Testis (tissue), 3 donors: ENCODE measurements around the gene POLRMT. TPM values are rescaled to one million over a fixed set of nuclear protein-coding genes. Genes with fewer than 3 reads are reported as not detected.
"Not testable (repeated sequence)": the region's sequence is repeated elsewhere in the genome, so short reads cannot be mapped to it uniquely, and the experiment has no call there.

Experiments used
- DNase-seq: peaks from one replicate; pipeline ENCODE4 v3.0.0-alpha.2; 2019
- H3K27ac ChIP-seq, 2 donors: fragments of 200-600 bp; sonication (generic); one replicate each; pipeline ENCODE4 v1.5.1; 2019
- H3K27me3 ChIP-seq: fragments of 200-600 bp; sonication (generic); one replicate; pipeline ENCODE4 v1.5.1; 2019
- H3K36me3 ChIP-seq: fragments of 200-600 bp; sonication (generic); one replicate; pipeline ENCODE4 v1.5.1; 2017; ENCODE audit warnings: low read depth; ENCODE audit errors: missing control alignments
- H3K4me1 ChIP-seq: fragments of 200-600 bp; sonication (generic); one replicate; pipeline ENCODE4 v1.5.1; 2019
- H3K4me3 ChIP-seq, 2 donors: fragments of 200-600 bp; sonication (generic); one replicate each; pipeline ENCODE4 v1.5.1; 2017 to 2019
- H3K9me3 ChIP-seq: fragments of 200-600 bp; sonication (generic); one replicate; pipeline ENCODE4 v1.5.1; 2017
- POLR2A ChIP-seq: fragments of 450-650 bp; IDR thresholded peaks from one replicate; pipeline ENCODE4 v1.6.1; 2017; ENCODE audit warnings: antibody characterized with exemption, mild to moderate bottlenecking, moderate library complexity
- WGBS, 2 donors: methylation state at CpG; one replicate each; pipeline ENCODE4 v1.1.5; 2018; 5-methylcytosine and 5-hydroxymethylcytosine counted together
- intact Hi-C: fragments of 100-400 bp; cut with DNase I; formaldehyde crosslinking; loops from one replicate; pipeline ENCODE4 v1.15.1; 2023; ENCODE audit warnings: low total_unique reads
- polyA plus RNA-seq: library from polyadenylated mRNA; stranded (reverse); fragments of 350-450 nt; fragmentation: Illumina TruSeq; extraction: RNeasy Lipid Tissue Mini Kit (QIAGEN cat#74804); gene quantifications from one replicate; pipeline ENCODE4 v1.2.3, GENCODE V29; 2014; ENCODE audit warnings: low read depth, low replicate concordance; ENCODE audit not compliant: insufficient read depth
- total RNA-seq, 2 donors: library from RNA; depleted of rRNA; stranded (reverse); fragments of >200 nt; gene quantifications; one replicate each; pipeline ENCODE4 v1.2.3, GENCODE V29; 2016
- TF ChIP-seq, protein P1 (sequence below), 3 experiments: fragments of 450-650 bp in 2 of 3; fragments of 200-600 bp in 1 of 3; sonication (generic) in 1 of 3; IDR thresholded peaks; one replicate each; pipeline ENCODE4 v1.5.1; 2016 to 2019; ENCODE audit warnings: antibody characterized with exemption in 3 of 3, mild to moderate bottlenecking in 2 of 3, moderate library complexity in 1 of 3

POLRMT gene
- total and polyA plus RNA-seq, 3 donors from 2014 or later: 116 to 178 (median 137) TPM

- WGBS, 2 donors: 57 to 86% methylated on average over 6 to 23 of the region's 24 CpGs
- intact Hi-C loops: no loop called here
- H3K36me3 ChIP-seq: no peaks in the 10 kb centered on the region
Observed at GRCh38 chr19:621819-622218, 11.5 kb downstream of the POLRMT start.

DNA sequence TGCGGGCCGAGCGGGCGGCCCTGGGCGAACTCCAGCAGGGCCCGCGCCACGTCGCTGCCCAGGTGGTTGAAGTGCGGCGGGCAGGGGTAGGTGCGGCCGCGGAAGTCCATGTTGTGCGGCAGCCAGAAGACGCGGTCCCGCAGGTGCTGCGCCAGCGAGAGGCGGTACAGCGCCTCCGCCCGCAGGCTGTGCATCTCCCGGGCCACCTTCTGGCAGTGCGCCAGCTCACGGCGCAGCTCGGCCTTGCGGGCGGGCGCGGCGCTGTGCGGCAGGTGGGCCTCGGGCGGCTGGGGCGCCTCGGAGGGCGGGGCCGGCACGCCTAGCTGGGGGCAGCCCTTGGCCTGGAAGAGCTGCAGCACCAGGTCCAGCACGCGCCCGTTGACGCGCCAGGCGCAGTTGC is 12.1 kb downstream of the POLRMT start:
- 60 to 97% methylated on average over 18 to 48 of the region's 48 CpGs for WGBS, 2 donors
- H3K4me1 ChIP-seq, H3K36me3 ChIP-seq, DNase-seq, H3K27ac ChIP-seq, H3K9me3 ChIP-seq, H3K27me3 ChIP-seq, intact Hi-C loops, H3K4me3 ChIP-seq: not testable (repeated sequence)

More at GRCh38 chr19:621819-622218, 11.5 kb downstream of the POLRMT start:
- Histone ChIP-seq H3K4me3 (no peak overlapping the region), H3K9me3 (no peaks in the 10 kb centered on the region), H3K4me1 (no peaks in the 10 kb centered on the region), H3K27ac (no peak overlapping the region), H3K27me3 (no peaks in the 10 kb centered on the region)
- no peak for TF ChIP-seq POLR2A
- TF ChIP-seq, protein P1, sequence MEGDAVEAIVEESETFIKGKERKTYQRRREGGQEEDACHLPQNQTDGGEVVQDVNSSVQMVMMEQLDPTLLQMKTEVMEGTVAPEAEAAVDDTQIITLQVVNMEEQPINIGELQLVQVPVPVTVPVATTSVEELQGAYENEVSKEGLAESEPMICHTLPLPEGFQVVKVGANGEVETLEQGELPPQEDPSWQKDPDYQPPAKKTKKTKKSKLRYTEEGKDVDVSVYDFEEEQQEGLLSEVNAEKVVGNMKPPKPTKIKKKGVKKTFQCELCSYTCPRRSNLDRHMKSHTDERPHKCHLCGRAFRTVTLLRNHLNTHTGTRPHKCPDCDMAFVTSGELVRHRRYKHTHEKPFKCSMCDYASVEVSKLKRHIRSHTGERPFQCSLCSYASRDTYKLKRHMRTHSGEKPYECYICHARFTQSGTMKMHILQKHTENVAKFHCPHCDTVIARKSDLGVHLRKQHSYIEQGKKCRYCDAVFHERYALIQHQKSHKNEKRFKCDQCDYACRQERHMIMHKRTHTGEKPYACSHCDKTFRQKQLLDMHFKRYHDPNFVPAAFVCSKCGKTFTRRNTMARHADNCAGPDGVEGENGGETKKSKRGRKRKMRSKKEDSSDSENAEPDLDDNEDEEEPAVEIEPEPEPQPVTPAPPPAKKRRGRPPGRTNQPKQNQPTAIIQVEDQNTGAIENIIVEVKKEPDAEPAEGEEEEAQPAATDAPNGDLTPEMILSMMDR (IDR thresholded peaks at IDR 0.05): no peak
- DNase-seq: no peak

DNA sequence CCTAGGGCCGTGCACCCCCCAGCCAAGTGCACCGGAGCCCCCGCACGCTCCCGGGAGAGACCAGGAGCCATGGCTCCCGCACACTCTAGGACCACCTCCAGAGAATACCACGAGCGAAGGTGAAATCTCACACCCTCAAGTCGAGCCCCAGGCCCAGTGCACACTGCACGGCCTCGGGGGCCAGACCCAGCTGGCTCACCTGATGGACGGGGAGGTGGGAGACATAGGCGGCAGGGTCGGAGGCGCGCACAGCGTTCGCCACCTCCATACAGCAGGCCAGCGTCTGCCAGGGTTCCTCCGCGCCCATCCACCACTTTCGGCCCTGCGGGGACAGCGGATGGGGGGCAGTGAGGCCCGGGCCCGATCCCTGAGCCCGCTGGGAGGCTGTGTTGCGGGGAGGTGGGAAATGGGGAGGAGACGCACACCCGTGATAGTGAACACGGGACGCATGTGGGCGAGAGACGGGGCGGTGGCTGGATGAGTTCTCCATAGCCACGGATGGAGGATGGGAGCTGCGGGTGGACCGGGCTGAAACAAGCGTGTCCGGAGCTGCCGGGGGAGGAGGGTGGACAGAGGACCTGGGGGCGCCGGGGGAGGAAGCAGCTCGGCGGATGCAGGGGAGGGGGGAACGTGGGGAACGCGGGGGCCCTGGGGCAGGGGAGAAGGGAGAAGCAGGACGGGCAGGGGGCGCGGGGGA is 13.0 kb downstream of the POLRMT start:
- Histone ChIP-seq H3K9me3 (no peaks in the 10 kb centered on the region), H3K4me3 (no peak overlapping the region), H3K27ac (no peak overlapping the region), H3K27me3 (no peaks in the 10 kb centered on the region), H3K4me1 (no peaks in the 10 kb centered on the region), H3K36me3 (no peaks in the 10 kb centered on the region)
- no peak for DNase-seq
- intact Hi-C loops: no loop called here
- no peak for TF ChIP-seq POLR2A
- TF ChIP-seq, protein P1 (IDR thresholded peaks at IDR 0.05): no peak
- 78 to 83% methylated on average over 28 to 43 of the region's 51 CpGs for WGBS, 2 donors

- Histone ChIP-seq H3K27ac (no peak overlapping the region), H3K4me1 (no peaks in the 10 kb centered on the region), H3K27me3 (no peaks in the 10 kb centered on the region), H3K4me3 (no peak overlapping the region), H3K9me3 (no peaks in the 10 kb centered on the region), H3K36me3 (no peaks in the 10 kb centered on the region)
- intact Hi-C loops: no loop called here
- 90% methylated on average over 36 to 45 of the region's 47 CpGs for WGBS, 2 donors
- no peak for TF ChIP-seq POLR2A
- TF ChIP-seq, protein P1 (IDR thresholded peaks at IDR 0.05): no peak
- no peak for DNase-seq
Observed at GRCh38 chr19:619286-620002, 13.9 kb downstream of the POLRMT start.

DNA sequence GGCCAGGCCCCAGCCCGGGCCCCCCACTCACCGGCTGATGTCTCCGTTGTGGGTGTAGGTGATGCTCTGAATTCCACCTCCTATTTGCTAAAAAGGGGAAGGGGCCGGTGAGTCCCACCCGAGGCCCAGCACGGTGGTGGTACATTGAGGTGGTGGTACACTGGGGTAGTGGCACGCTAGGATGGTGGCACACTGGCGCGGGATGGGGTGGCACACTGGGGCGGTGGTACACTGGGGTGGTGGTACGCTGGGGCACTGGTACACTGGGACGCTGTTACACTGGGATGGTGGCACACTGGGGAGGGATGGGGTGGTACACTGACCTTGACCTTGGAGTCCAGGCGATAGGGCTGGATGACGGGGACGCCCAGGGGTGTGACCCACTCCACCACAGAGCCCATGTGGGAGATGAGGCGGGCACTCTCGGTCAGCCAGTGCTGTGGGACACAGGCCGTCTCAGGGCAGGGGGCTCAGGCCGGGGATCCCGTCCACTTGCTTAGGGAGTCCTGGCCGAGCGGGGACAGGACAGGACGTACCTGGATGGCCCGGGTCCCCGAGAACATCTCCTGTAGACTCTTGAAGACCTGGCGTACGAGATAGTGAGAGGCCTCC is 14.6 kb downstream of the POLRMT start:
- intact Hi-C loops: no loop called here
- no peaks in the 10 kb centered on the region for H3K27me3 ChIP-seq
- no peaks in the 10 kb centered on the region for H3K36me3 ChIP-seq
- H3K9me3 ChIP-seq: no peaks in the 10 kb centered on the region
- H3K4me1 ChIP-seq: no peaks in the 10 kb centered on the region
- DNase-seq: no peak
- no peak overlapping the region for H3K27ac ChIP-seq
- 89 to 91% methylated on average over 7 to 24 of the region's 27 CpGs for WGBS, 2 donors
- TF ChIP-seq, protein P1 (IDR thresholded peaks at IDR 0.05): no peak
- TF ChIP-seq POLR2A: no peak
- no peak overlapping the region for H3K4me3 ChIP-seq
